HG03039 (cell line): ENCODE results near the gene CIDEC.
"Not testable (repeated sequence)": the region's sequence is repeated elsewhere in the genome, so short reads cannot be mapped to it uniquely, and the experiment has no call there.

Source experiments
- ATAC-seq: cut with Tn5 transposase; IDR thresholded peaks from one replicate; pipeline ENCODE4 v1.9.1; 2021; ENCODE audit warnings: mild to moderate bottlenecking, moderate library complexity; ENCODE audit not compliant: unreplicated experiment

Gene CIDEC

DNA sequence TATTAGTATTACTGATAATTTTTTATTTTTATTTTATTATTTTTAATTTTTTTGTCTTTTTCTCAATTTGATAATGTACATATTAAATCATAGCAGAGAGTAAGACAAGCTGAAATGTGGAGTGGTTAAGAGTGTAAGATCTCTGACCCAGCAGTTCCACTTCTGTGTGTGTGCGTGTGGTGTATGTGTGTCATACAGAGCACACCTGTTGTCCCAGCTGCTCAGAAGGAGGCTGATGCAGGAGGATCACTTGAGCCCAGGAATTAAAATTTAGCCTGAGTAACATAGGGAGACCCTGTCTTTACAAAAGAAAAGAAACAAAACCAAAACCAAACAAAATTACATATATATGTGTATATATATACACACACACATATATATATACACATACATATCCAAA lies 1.4 kb upstream of the CIDEC start:
- ATAC-seq = no peak

DNA sequence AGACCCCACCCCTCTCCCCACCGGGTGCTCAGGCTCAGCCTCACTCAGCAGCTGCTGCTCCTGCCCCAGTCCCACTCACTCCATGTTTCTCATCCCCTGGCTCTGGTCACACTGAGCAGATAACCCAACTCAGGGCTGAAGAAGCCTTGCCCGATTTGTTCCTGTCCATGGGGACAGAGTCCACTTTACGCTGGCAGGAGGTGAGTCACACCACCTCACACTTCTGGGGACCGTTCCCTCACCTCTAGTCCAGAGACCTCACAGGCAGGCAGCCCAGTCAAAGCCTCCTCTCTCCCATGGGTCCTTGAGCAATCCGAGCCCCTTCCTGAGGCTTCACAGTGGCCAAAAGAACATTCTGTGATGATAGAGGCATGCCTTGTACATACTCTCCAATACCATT lies 1.4 kb downstream of the CIDEC start:
- ATAC-seq = no peak

DNA sequence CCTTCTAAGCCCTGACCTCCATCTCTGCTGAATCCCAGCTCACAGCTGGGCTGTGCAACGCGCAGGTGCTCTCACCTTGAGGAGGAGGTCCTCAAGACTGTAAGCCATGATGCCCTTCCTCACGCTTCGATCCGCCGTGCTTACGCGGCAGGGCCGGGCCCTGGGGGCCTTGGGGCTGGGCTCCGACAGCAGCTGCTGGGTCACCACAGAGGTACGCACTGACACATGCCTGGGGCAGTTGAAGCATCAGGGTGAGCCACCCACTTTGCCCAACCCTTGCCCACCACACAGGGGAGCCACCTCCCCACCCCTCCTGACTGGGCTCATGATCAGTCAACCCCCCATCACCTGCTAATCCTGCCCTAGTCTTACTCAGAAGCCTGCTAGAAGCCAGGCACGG lies 3.1 kb downstream of the CIDEC start:
- no peak for ATAC-seq

GRCh38 chr3:9876255-9876654 lies 3.8 kb downstream of the CIDEC start:
- ATAC-seq = not testable (repeated sequence)

DNA sequence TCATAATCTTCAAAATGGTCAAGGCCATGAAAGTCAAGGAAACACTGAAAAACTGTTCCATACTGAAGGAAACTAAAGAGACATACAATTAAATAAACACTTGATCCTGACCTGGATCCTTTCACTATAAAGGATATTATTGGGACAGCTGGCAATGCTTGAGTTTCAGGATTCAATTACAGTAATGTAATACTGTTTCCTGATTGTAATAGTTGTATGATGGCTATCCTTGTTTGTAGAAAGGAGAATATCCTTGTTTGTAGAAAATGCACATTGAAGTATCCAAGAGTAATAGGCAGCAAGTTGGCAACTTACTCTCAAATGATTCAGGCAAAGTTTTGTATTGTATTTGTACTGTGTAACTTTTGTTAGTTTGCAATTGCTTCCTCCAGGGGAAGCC lies 4.6 kb downstream of the CIDEC start:
- no peak for ATAC-seq

DNA sequence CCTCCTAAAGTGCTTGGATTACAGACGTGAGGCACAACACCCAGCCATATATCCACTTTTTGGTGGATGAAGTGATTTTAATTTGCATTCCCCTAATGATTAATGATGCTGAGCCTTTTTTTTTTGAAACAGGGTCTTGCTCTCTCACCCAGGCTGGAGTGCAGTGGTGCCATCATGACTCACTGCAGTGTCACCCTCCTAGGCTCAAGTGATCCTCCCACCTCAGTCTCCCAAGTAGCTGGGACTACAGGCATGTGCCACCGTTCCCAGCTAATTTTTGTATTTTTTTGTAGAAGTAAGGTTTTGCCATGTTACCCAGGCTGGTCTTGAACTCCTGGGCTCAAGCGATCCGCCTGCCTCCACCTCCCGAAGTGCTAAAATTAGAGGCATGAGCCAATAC lies 8.0 kb downstream of the CIDEC start:
- not testable (repeated sequence) for ATAC-seq

GRCh38 chr3:9870978-9871377 lies 9.1 kb downstream of the CIDEC start:
- no peak for ATAC-seq

DNA sequence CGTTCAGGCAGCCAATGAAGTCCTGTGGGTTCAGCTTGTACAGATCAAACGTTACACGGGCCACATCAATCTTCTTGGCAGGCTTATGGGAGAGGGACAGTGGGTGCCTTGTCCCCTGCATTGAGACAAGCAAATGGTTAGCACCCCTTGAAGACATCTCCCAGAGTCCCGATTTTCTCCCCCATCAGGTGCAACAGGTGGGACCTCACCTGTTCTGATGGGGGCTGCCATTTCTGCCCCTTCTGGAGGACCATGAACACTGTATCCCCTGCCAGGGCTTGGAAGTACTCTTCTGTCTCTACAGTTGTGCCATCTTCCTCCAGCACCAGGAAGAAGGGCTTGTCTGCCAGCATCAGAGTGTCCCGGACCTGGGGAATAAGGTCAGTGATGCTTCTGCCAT lies 10.1 kb downstream of the CIDEC start:
- no peak for ATAC-seq

- ATAC-seq = no peak
These were observed 12.9 kb downstream of the CIDEC start for GRCh38 chr3:9867106-9867505.

GRCh38 chr3:9866639-9867038 lies 13.4 kb downstream of the CIDEC start:
- ATAC-seq = no peak

GRCh38 chr3:9865125-9865637 lies 14.9 kb downstream of the CIDEC start:
- not testable (repeated sequence) for ATAC-seq

DNA sequence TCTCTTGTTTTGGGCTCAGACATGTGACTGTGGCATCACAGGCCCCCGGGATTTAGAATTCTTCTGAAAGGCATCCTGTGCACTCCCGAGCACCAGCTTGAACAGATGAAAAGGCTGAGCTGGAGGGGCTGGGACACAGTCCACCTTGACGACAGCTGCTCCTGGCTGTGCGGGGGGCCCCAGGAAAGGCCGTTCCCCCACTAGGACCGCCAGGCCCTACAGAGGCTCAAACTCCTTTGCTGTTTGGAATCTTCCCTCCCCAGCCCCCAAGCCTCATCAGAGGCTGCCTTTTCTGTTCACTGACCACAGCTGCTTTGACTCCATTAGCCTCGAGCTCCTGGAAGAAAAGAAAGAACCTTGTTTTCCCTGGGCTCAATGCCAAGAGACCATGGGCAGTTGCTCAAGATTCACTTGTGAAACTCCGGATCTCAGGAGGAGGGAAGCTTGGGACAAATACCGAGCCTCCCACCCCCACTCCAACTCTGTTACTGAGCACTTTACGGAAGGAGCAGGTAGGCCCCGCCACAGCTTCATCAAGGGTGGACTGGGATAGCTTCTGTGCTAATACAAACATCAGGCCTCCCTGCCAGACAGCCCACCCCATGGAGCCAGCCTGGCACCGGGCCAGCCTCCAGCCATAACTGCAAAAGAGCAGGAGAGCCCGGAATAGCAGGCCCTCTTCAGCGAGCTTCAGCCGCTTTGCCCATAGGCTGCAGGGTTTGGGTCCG lies 15.7 kb downstream of the CIDEC start:
- no peak for ATAC-seq

DNA sequence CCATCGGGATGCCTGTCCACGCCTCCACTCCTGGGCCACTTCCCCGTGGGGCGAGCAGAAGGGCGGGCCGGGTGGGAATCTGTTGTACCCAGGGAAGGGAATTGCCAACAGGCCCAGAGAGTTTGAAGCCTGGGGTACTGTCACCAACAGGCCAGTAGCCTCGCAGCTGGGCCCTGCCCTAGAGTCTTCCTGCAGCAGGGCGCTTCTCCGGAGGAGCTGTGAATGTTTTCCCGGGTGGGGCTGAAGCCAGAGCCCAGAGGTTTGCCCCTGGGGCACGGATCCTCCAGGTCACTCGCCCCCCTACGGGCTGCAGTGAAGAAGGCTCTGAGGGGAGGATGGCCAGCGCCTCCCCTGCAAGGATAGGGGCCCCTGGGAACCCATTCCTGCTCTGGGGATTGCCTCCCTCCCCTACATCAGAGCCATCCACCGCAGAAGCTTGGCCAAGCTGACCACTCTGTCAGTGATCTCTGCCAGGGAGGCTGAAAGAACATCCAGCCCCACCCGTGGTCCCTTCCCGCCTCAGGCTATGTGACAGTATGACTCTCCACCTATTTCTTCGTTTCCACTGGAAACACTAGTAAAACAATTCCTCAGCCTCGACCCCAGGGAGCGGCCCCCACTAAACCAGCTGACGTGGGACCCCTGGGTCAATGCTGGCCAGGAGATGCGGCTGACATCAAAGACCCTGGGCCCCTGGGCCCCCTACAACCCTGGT lies 16.8 kb downstream of the CIDEC start:
- ATAC-seq = no peak

GRCh38 chr3:9862391-9863057 lies 17.5 kb downstream of the CIDEC start:
- ATAC-seq = no peak

DNA sequence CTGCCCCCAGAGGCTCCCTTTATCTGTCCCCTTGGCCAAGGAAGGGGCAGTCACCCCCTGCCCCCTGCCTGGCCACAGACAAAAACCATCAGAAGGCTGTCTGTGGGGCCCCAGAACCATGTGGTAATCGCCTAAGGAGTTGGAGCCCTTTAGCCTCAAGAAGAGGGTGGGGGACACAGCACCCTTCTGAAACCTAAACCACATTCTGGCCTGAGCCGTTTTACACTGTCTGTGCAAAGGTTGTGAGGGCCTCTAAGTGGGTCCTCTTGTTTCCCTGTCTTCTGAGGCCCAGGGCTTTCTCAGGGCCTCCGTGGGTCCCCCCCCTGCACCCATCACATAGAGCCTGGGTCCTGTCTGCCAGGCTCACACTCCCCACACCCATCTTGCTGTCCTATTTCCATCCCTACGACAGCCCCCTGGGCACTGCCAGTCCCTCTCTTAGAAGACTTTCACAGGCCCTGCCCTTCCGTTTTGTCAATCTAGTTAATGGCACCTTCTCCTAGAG lies 18.4 kb downstream of the CIDEC start:
- ATAC-seq = no peak

DNA sequence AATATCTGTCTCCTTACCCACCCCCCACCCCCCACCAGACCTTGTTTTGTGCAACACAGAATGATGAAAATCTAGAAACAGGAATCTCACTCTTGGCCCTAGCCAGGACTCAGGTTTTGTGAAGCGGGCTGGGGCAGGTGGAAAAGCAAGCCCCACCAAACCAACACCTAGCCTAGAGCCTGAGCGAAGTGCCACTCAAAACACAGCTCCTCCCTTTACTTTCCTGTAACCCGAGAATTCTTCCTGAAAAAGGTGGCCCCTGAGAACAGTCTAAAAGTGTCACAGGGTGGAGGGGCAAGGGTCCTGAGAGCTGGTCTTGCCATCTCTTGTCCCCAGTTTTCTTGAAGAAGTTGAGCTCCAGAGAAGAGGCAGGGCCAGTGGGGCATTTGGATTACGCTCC lies 18.9 kb downstream of the CIDEC start:
- no peak for ATAC-seq

DNA sequence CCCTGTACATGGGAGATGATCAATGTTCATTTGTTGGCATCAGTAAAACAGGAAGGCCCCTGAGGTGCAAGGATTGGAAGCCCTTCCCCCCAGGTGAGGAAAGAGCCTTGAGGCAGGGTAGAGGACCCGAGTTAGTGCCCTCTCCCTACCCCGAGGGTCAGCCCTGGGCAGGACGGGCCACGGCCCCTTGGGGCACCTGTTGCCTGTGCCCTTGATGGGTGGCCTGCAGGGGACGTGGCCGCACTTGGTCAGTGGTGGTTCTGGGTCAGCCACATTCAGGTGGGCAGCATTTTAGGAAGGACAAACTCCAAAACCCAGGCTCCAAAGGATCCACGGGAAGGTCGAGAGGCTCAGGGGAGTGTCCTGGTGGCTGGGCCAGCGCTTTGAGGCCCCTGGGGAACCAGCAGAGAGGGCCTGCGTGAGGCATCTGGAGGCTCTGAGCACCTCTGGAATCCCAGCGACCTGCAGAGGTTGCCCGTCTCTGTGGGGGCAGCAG lies 20.5 kb downstream of the CIDEC start:
- no peak for ATAC-seq

DNA sequence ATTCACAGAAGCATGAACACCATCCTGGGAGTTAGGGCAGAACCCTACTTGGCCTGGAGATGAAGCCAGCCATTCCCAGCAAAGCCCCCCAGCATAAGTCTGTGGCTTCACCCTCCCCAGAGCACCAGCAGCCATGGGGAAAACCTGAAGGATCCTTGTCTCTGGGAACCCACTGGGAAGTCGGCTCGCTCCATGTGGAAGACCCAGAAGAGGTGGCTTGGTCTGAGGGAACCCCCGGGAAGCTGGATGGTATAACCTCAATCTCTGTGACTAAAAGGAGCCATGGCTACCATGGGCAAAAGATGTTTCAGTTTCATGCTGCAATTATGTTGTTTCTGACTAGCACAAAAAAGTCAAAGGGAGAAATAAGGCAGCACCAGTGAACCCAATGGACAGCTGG lies 24.5 kb downstream of the CIDEC start:
- no peak for ATAC-seq

GRCh38 chr3:9854291-9854940 lies 25.6 kb downstream of the CIDEC start:
- not testable (repeated sequence) for ATAC-seq

DNA sequence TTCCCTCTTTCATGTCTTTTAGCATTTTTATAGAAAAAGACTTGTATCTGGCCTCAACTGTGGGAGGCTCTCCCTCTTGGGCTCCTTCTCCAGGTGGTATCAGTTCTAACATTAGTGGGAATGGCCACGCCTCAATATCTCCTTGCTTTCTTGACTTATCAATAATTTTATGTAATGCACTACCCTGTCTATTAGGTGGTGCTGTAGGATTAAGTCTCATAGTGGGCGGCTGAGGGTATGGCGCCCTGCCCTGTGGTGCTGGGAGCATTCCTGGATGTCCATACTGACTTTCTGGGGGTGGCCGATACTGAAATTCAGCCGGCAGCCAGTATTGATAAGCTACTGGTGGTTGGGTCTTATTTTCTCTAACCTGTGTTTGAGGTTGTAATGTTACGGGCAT lies 27.5 kb downstream of the CIDEC start:
- no peak for ATAC-seq

DNA sequence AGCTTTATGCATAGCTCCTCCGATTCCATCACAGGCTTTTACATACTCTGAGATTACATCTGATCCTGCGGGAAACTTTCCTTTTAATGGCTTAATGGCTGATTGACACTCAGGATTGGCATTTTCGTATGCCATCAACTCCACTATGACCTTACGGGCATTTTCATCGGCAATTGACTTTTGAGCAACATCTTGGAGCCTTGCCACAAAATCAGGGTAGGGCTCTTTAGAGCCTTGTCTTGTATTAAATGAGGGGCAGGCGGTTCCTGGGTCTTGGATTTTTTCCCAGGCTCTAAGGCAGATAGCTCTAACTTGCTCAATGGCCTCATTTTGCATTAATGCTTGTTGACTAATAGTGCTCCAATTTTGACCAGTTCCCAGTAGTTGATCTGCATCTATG lies 28.1 kb downstream of the CIDEC start:
- ATAC-seq = not testable (repeated sequence)
